Measurements from ENCODE around the gene CISD1. TPM values are rescaled to one million over a fixed set of nuclear protein-coding genes. Genes with fewer than 3 reads are reported as not detected.

CISD1 gene
- total RNA-seq, 1 experiment from 2014 or later, result 85.7 TPM

- peak; percentile 47 for DNase-seq (ENCODE audit: low read depth)
- in situ Hi-C loops (cut with HindIII; ENCODE audit: low pct_unique_long_range_greater_than_20kb, low sequenced_read_pairs), result no loop called here
Observed at GRCh38 chr10:58335306-58336005, 66.5 kb downstream of the CISD1 start.

DNA sequence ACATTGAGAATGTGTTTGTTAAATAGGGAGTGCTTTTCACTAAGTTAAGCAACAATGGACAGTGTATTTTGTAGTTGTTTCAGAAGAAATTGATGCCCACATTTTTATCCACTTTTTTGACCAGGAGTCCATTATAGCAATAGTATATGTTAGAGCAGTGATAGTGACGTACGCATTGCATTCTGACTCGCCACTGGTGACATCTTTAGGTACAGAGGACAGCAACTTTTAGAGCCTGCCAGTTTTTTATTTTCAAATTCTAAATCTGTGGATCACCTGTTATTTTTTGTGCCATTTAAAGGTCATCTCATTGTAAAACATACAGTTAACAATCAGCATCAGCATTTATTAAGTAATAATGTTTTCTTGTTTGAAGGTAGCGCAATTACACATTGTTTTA, 67.3 kb downstream of the CISD1 start:
- no peak for DNase-seq (ENCODE audit: low read depth)
- in situ Hi-C loops (cut with HindIII; ENCODE audit: low pct_unique_long_range_greater_than_20kb, low sequenced_read_pairs), result no loop called here

Other genes with a start within 250 kb of the CISD1 start
- 0.96 and 1.8 TPM in 2 replicates for gene IPMK, start 1.3 kb upstream of the CISD1 start, total RNA-seq (2014; rRNA removed; shearing (Covaris generic); ENCODE audit: low replicate concordance)
- 13.1 and 18.2 TPM in 2 replicates for gene UBE2D1, start 65.8 kb downstream of the CISD1 start, total RNA-seq (2014; rRNA removed; shearing (Covaris generic); ENCODE audit: low replicate concordance)
- gene TFAM, start 116.2 kb downstream of the CISD1 start, total RNA-seq (2014; rRNA removed; shearing (Covaris generic); ENCODE audit: low replicate concordance), result 24.2 and 39.6 TPM in 2 replicates
- 91.3 and 105 TPM in 2 replicates for gene BICC1, start 243.7 kb downstream of the CISD1 start, total RNA-seq (2014; rRNA removed; shearing (Covaris generic); ENCODE audit: low replicate concordance)

Data from Caki2 (cell line).